ENCODE measurements around the gene SPECC1L.

Gene SPECC1L

GRCh38 chr22:24416095-24416494 lies 145.5 kb downstream of the SPECC1L start:
- peak; percentile 66 for DNase-seq (ENCODE audit: extremely low read depth, low read depth)
- no peak overlapping the region for H3K4me3 ChIP-seq (replicated peaks; ENCODE audit: low read depth, low read length)
- no peak for TF ChIP-seq CTCF (IDR thresholded peaks at IDR 0.05; ENCODE audit: low read depth, low read length, missing control alignments)

- no peak for TF ChIP-seq CTCF (IDR thresholded peaks at IDR 0.05; ENCODE audit: low read depth, low read length, missing control alignments)
- no peak for DNase-seq (ENCODE audit: extremely low read depth, low read depth)
- H3K4me3 ChIP-seq (replicated peaks; ENCODE audit: low read depth, low read length) = no peak overlapping the region
These were observed 146.0 kb downstream of the SPECC1L start for GRCh38 chr22:24416611-24417010.

GRCh38 chr22:24417200-24417599 lies 146.6 kb downstream of the SPECC1L start:
- H3K4me3 ChIP-seq (replicated peaks; ENCODE audit: low read depth, low read length) = no peak overlapping the region
- DNase-seq (ENCODE audit: extremely low read depth, low read depth) = no peak
- TF ChIP-seq CTCF (IDR thresholded peaks at IDR 0.05; ENCODE audit: low read depth, low read length, missing control alignments) = no peak

- no peak overlapping the region for H3K4me3 ChIP-seq (replicated peaks; ENCODE audit: low read depth, low read length)
- DNase-seq (ENCODE audit: extremely low read depth, low read depth) = no peak
- no peak for TF ChIP-seq CTCF (IDR thresholded peaks at IDR 0.05; ENCODE audit: low read depth, low read length, missing control alignments)
These were observed 147.4 kb downstream of the SPECC1L start for GRCh38 chr22:24417901-24418641.

- no peak overlapping the region for H3K4me3 ChIP-seq (replicated peaks; ENCODE audit: low read depth, low read length)
- DNase-seq (ENCODE audit: extremely low read depth, low read depth) = no peak
- TF ChIP-seq CTCF (IDR thresholded peaks at IDR 0.05; ENCODE audit: low read depth, low read length, missing control alignments) = no peak
These were observed 148.3 kb downstream of the SPECC1L start for GRCh38 chr22:24418786-24419474.

- DNase-seq (ENCODE audit: extremely low read depth, low read depth) = no peak
- no peak for TF ChIP-seq CTCF (IDR thresholded peaks at IDR 0.05; ENCODE audit: low read depth, low read length, missing control alignments)
- H3K4me3 ChIP-seq (replicated peaks; ENCODE audit: low read depth, low read length) = no peak overlapping the region
These were observed 148.8 kb downstream of the SPECC1L start for GRCh38 chr22:24419475-24419850.

Measured in HFF-Myc (cell line).